Measurements from ENCODE around the gene NUDT5. TPM values are rescaled to one million over a fixed set of nuclear protein-coding genes. Genes with fewer than 3 reads are reported as not detected.
"Not testable (repeated sequence)": the region's sequence is repeated elsewhere in the genome, so short reads cannot be mapped to it uniquely, and the experiment has no call there.

Gene NUDT5
- total and polyA plus RNA-seq, 4 donors: 40.6 to 54.7 (median 51.1) TPM

GRCh38 chr10:12177642-12178041 lies 18.0 kb downstream of the NUDT5 start:
- peaks cover 20 to 35% (median 23%) of the 10 kb centered on the region in 4 donors for H3K36me3 ChIP-seq (ENCODE audit: control insufficient read depth in 4 of 4, insufficient read depth in 4 of 4, low read length in 4 of 4)
- WGBS, 2 donors: 92% methylated on average over 9 of the region's 9 CpGs

GRCh38 chr10:12171512-12171911 lies 24.2 kb downstream of the NUDT5 start:
- H3K27me3 ChIP-seq (ENCODE audit: control insufficient read depth in 3 of 3, insufficient read depth in 3 of 3, low read length in 2 of 3); DNase-seq; H3K4me1 ChIP-seq (ENCODE audit: control insufficient read depth in 5 of 5, insufficient read depth in 5 of 5, low read length in 5 of 5); H3K4me3 ChIP-seq; ATAC-seq (ENCODE audit: insufficient read depth, low FRiP score); H3K9me3 ChIP-seq (ENCODE audit: control insufficient read depth in 4 of 4, insufficient read depth in 3 of 4, low read length in 3 of 4); H3K9ac ChIP-seq (ENCODE audit: insufficient read depth in 1 of 2, low read length in 2 of 2); H3K27ac ChIP-seq (ENCODE audit: low read depth in 1 of 2, low read length in 1 of 2): not testable (repeated sequence)
- whole genome bisulfite sequencing, 2 donors: 89 to 97% methylated on average over 6 of the region's 6 CpGs
- H3K36me3 ChIP-seq (ENCODE audit: control insufficient read depth in 4 of 4, insufficient read depth in 4 of 4, low read length in 4 of 4): peaks cover 24 to 41% (median 34%) of the 10 kb centered on the region in 4 donors

More at GRCh38 chr10:12177642-12178041, 18.0 kb downstream of the NUDT5 start:
- ATAC-seq (ENCODE audit: insufficient read depth, low FRiP score) (no peak), DNase-seq (no peak)
- no peaks in the 10 kb centered on the region for H3K4me1 ChIP-seq (ENCODE audit: control insufficient read depth in 5 of 5, insufficient read depth in 5 of 5, low read length in 5 of 5)
- H3K9ac ChIP-seq (ENCODE audit: insufficient read depth in 1 of 2, low read length in 2 of 2): no peak overlapping the region
- no peaks in the 10 kb centered on the region for H3K27me3 ChIP-seq (ENCODE audit: control insufficient read depth in 3 of 3, insufficient read depth in 3 of 3, low read length in 2 of 3)
- no peak overlapping the region for H3K4me3 ChIP-seq
- TF ChIP-seq, protein P1, sequence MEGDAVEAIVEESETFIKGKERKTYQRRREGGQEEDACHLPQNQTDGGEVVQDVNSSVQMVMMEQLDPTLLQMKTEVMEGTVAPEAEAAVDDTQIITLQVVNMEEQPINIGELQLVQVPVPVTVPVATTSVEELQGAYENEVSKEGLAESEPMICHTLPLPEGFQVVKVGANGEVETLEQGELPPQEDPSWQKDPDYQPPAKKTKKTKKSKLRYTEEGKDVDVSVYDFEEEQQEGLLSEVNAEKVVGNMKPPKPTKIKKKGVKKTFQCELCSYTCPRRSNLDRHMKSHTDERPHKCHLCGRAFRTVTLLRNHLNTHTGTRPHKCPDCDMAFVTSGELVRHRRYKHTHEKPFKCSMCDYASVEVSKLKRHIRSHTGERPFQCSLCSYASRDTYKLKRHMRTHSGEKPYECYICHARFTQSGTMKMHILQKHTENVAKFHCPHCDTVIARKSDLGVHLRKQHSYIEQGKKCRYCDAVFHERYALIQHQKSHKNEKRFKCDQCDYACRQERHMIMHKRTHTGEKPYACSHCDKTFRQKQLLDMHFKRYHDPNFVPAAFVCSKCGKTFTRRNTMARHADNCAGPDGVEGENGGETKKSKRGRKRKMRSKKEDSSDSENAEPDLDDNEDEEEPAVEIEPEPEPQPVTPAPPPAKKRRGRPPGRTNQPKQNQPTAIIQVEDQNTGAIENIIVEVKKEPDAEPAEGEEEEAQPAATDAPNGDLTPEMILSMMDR (IDR thresholded peaks at IDR 0.05; ENCODE audit: control extremely low read depth, extremely low read depth): no peak
- H3K9me3 ChIP-seq (ENCODE audit: control insufficient read depth in 4 of 4, insufficient read depth in 3 of 4, low read length in 3 of 4): no peaks in the 10 kb centered on the region
- H3K27ac ChIP-seq (ENCODE audit: low read depth in 1 of 2, low read length in 1 of 2): no peak overlapping the region

GRCh38 chr10:12165999-12166775 lies 29.5 kb downstream of the NUDT5 start:
- Histone ChIP-seq H3K27me3 (ENCODE audit: control insufficient read depth in 3 of 3, insufficient read depth in 3 of 3, low read length in 2 of 3) (no peaks in the 10 kb centered on the region), H3K36me3 (ENCODE audit: control insufficient read depth in 4 of 4, insufficient read depth in 4 of 4, low read length in 4 of 4) (peaks cover 27 to 46% (median 36%) of the 10 kb centered on the region in 4 donors), H3K4me3 (no peak overlapping the region), H3K9me3 (ENCODE audit: control insufficient read depth in 4 of 4, insufficient read depth in 3 of 4, low read length in 3 of 4) (no peaks in the 10 kb centered on the region), H3K4me1 (ENCODE audit: control insufficient read depth in 5 of 5, insufficient read depth in 5 of 5, low read length in 5 of 5) (no peaks in the 10 kb centered on the region), H3K27ac (ENCODE audit: low read depth in 1 of 2, low read length in 1 of 2) (no peak overlapping the region), H3K9ac (ENCODE audit: insufficient read depth in 1 of 2, low read length in 2 of 2) (no peak overlapping the region)
- no peak for DNase-seq
- 91 to 94% methylated on average over 6 of the region's 6 CpGs for WGBS, 2 donors
- TF ChIP-seq, protein P1 (IDR thresholded peaks at IDR 0.05; ENCODE audit: control extremely low read depth, extremely low read depth): no peak
- no peak for ATAC-seq (ENCODE audit: insufficient read depth, low FRiP score)

DNA sequence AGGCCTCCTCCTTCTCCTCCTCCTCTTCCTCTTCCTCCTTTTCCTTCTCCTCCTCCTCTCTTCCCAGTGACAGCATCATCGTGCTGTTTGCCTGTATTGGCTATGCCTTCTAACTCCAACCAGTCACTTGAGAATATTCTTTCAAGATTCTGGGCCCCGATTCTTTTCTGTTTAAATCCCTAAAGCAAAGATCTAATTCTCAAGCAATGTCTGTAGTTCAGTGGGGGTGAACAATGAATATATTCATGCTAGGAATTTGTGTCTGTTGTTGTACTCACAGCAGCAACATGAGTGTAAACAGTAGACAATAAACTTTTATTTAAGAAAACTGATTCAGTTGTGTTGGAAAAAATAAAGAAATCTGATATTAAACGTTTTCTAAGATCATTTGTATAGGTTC lies 30.7 kb downstream of the NUDT5 start:
- WGBS, 2 donors: 90 to 92% methylated on average over 3 of the region's 3 CpGs
- Histone ChIP-seq H3K27ac (ENCODE audit: low read depth in 1 of 2, low read length in 1 of 2) (no peak overlapping the region), H3K36me3 (ENCODE audit: control insufficient read depth in 4 of 4, insufficient read depth in 4 of 4, low read length in 4 of 4) (peaks cover 32 to 41% (median 35%) of the 10 kb centered on the region in 4 donors), H3K4me1 (ENCODE audit: control insufficient read depth in 5 of 5, insufficient read depth in 5 of 5, low read length in 5 of 5) (no peaks in the 10 kb centered on the region), H3K4me3 (no peak overlapping the region), H3K27me3 (ENCODE audit: control insufficient read depth in 3 of 3, insufficient read depth in 3 of 3, low read length in 2 of 3) (no peaks in the 10 kb centered on the region), H3K9ac (ENCODE audit: insufficient read depth in 1 of 2, low read length in 2 of 2) (no peak overlapping the region), H3K9me3 (ENCODE audit: control insufficient read depth in 4 of 4, insufficient read depth in 3 of 4, low read length in 3 of 4) (no peaks in the 10 kb centered on the region)
- no peak for DNase-seq
- no peak for ATAC-seq (ENCODE audit: insufficient read depth, low FRiP score)
- TF ChIP-seq, protein P1 (IDR thresholded peaks at IDR 0.05; ENCODE audit: control extremely low read depth, extremely low read depth): no peak

Data from lung (tissue), 12 donors.